H1 (cell line): Measurements from ENCODE around the gene MAOA. TPM values are rescaled to one million over a fixed set of nuclear protein-coding genes. Genes with fewer than 3 reads are reported as not detected.

Experiments used
- CTCF ChIA-PET: fragments of 300-600 bp; sonication (Branson Sonifier 250); formaldehyde crosslinking; loops from one replicate; lab custom pipeline; 2021; ENCODE audit not compliant: partially characterized antibody; lab: Charles Lee
- POLR2A ChIA-PET: fragments of 300-600 bp; sonication (Branson Sonifier 250); formaldehyde crosslinking; loops from one replicate; lab custom pipeline; 2021; ENCODE audit warnings: inconsistent platforms; ENCODE audit not compliant: partially characterized antibody; lab: Charles Lee
- DNase-seq, 2 experiments: peaks; one replicate each; pipeline versions ENCODE4 v3.0.0 to v3.0.0-alpha.2; 2010 to 2022; ENCODE audit warnings: low spot score in 2 of 2, low read depth in 1 of 2, mixed read lengths in 1 of 2
- FAIRE-seq: peaks from 2 replicates; lab custom pipeline; 2011; peaks lifted over from hg19 to GRCh38; lab: Jason Lieb, UNC
- H2AFZ ChIP-seq: 2 replicates; pipeline ENCODE4 v1.8.1; 2012; ENCODE audit warnings: low read length, inconsistent platforms
- H2AK5ac ChIP-seq: 2 replicates; pipeline ENCODE4 v1.6.1; 2013; ENCODE audit warnings: low read depth, low read length
- H2BK120ac ChIP-seq: replicated peaks from 2 replicates; pipeline ENCODE3; 2013; ENCODE audit warnings: low read depth, low read length, inconsistent platforms
- H2BK12ac ChIP-seq: 2 replicates; pipeline ENCODE4 v1.6.1; 2013; ENCODE audit warnings: low read depth, low read length
- H2BK15ac ChIP-seq: 2 replicates; pipeline ENCODE4 v1.6.1; 2013; ENCODE audit warnings: low read length
- H2BK20ac ChIP-seq: 2 replicates; pipeline ENCODE4 v1.6.1; 2013; ENCODE audit warnings: low read length
- H2BK5ac ChIP-seq: 2 replicates; pipeline ENCODE4 v1.6.1; 2013; ENCODE audit warnings: low read depth, low read length
- H3K14ac ChIP-seq: 2 replicates; pipeline ENCODE4 v1.6.1; 2013; ENCODE audit warnings: inconsistent platforms; ENCODE audit not compliant: insufficient read length
- H3K18ac ChIP-seq: 2 replicates; pipeline ENCODE4 v1.6.1; 2013; ENCODE audit warnings: low read length; ENCODE audit errors: extremely low read depth
- H3K23ac ChIP-seq: 2 replicates; pipeline ENCODE4 v1.6.1; 2013; ENCODE audit warnings: inconsistent platforms; ENCODE audit not compliant: insufficient read length
- H3K23me2 ChIP-seq: 2 replicates; pipeline ENCODE4 v1.6.1; 2013; ENCODE audit warnings: low read depth, low read length
- H3K27ac ChIP-seq: 2 replicates; pipeline ENCODE4 v1.6.1; 2011; ENCODE audit warnings: low read depth, low read length, inconsistent platforms
- H3K27me3 ChIP-seq, 4 experiments: replicated peaks in 1 of 4; 1 replicate in 1 of 4; 2 replicates in 3 of 4; pipeline versions ENCODE4 v1.6.1 to v1.8.1; 2011 to 2013; ENCODE audit warnings: low read length in 3 of 4, mild to moderate bottlenecking in 3 of 4, inconsistent platforms in 2 of 4, mixed read lengths in 2 of 4, moderate library complexity in 1 of 4; ENCODE audit not compliant: control insufficient read depth in 3 of 4, insufficient read depth in 3 of 4; ENCODE audit errors: extremely low read depth in 1 of 4
- H3K36me3 ChIP-seq, 4 experiments: 2 replicates each; pipeline versions ENCODE4 v1.6.1 to v1.8.1; 2011 to 2013; ENCODE audit warnings: mild to moderate bottlenecking in 4 of 4, low read length in 3 of 4, moderate library complexity in 2 of 4, control low read depth in 1 of 4, inconsistent platforms in 1 of 4; ENCODE audit not compliant: insufficient read depth in 4 of 4, control insufficient read depth in 2 of 4
- H3K4ac ChIP-seq: replicated peaks from 2 replicates; pipeline ENCODE3; 2013; ENCODE audit warnings: low read length, low read depth, mixed read lengths, inconsistent platforms; ENCODE audit not compliant: insufficient read length
- H3K4me1 ChIP-seq, 4 experiments: replicated peaks in 1 of 4; 1 replicate in 1 of 4; 2 replicates in 3 of 4; pipeline versions ENCODE4 v1.6.1 to v1.8.1; 2011 to 2013; ENCODE audit warnings: low read length in 3 of 4, inconsistent platforms in 2 of 4, mixed read lengths in 1 of 4; ENCODE audit not compliant: insufficient read depth in 4 of 4, control insufficient read depth in 3 of 4
- H3K4me2 ChIP-seq, 2 experiments: 2 replicates each; pipeline versions ENCODE4 v1.6.1 to v1.8.1; 2011 to 2013; ENCODE audit warnings: low read depth in 2 of 2, low read length in 2 of 2, control low read depth in 1 of 2, inconsistent platforms in 1 of 2, mild to moderate bottlenecking in 1 of 2; ENCODE audit not compliant: insufficient read depth in 1 of 2
- H3K4me3 ChIP-seq, 4 experiments: fragments of 200-600, 300-600 bp in 1 of 4; sonication (generic), shearing (Covaris generic), sonication (Bioruptor Twin) in 1 of 4; 2 replicates each; pipeline versions ENCODE4 v1.5.1 to v1.8.1; 2011 to 2016; ENCODE audit warnings: low read length in 4 of 4, low read depth in 3 of 4, control low read depth in 2 of 4, inconsistent platforms in 2 of 4, mild to moderate bottlenecking in 2 of 4, mixed read lengths in 1 of 4, moderate library complexity in 1 of 4; ENCODE audit not compliant: insufficient read depth in 2 of 4; ENCODE audit errors: extremely low read depth in 1 of 4
- H3K56ac ChIP-seq: replicated peaks from 2 replicates; pipeline ENCODE3; 2013; ENCODE audit warnings: low read depth, mild to moderate bottlenecking, mixed read lengths, low read length, inconsistent platforms; ENCODE audit not compliant: insufficient read length
- H3K79me1 ChIP-seq: 2 replicates; pipeline ENCODE4 v1.6.1; 2013; ENCODE audit warnings: low read depth, low read length, control low read depth
- H3K79me2 ChIP-seq, 2 experiments: 2 replicates each; pipeline versions ENCODE4 v1.6.1 to v1.8.1; 2012 to 2013; ENCODE audit warnings: low read length in 2 of 2, mild to moderate bottlenecking in 2 of 2, inconsistent platforms in 1 of 2; ENCODE audit not compliant: insufficient read depth in 2 of 2, control insufficient read depth in 1 of 2
- H3K9ac ChIP-seq, 4 experiments: replicated peaks in 1 of 4; 1 replicate in 1 of 4; 2 replicates in 3 of 4; pipeline versions ENCODE4 v1.6.1 to v1.8.1; 2011 to 2013; ENCODE audit warnings: low read depth in 3 of 4, low read length in 3 of 4, control low read depth in 2 of 4, mild to moderate bottlenecking in 2 of 4, moderate library complexity in 2 of 4, inconsistent platforms in 1 of 4; ENCODE audit errors: extremely low read depth in 1 of 4
- H3K9me3 ChIP-seq, 2 experiments: 2 replicates each; pipeline versions ENCODE4 v1.6.1 to v1.8.1; 2012 to 2013; ENCODE audit warnings: mild to moderate bottlenecking in 2 of 2, moderate library complexity in 2 of 2, control low read depth in 1 of 2, inconsistent platforms in 1 of 2, low read depth in 1 of 2, low read length in 1 of 2, mixed read lengths in 1 of 2; ENCODE audit not compliant: insufficient read depth in 2 of 2
- H4K20me1 ChIP-seq, 2 experiments: replicated peaks in 1 of 2; 2 replicates each; pipeline versions ENCODE3 to v1.8.1; 2011 to 2013; ENCODE audit warnings: inconsistent platforms in 2 of 2, low read length in 2 of 2, mild to moderate bottlenecking in 1 of 2; ENCODE audit not compliant: insufficient read depth in 2 of 2, control insufficient read depth in 1 of 2
- H4K5ac ChIP-seq: 2 replicates; pipeline ENCODE4 v1.6.1; 2013; ENCODE audit warnings: low read length, low read depth, mixed read lengths, inconsistent platforms; ENCODE audit not compliant: insufficient read length
- H4K8ac ChIP-seq: 2 replicates; pipeline ENCODE4 v1.8.0; 2013; ENCODE audit warnings: mild to moderate bottlenecking, moderate library complexity, low read length, inconsistent platforms; ENCODE audit not compliant: insufficient read depth; ENCODE audit errors: extremely low read depth
- H4K91ac ChIP-seq: replicated peaks from 2 replicates; pipeline ENCODE3; 2013; ENCODE audit warnings: low read length, mixed read lengths, inconsistent platforms; ENCODE audit not compliant: insufficient read length
- BCL11A ChIP-seq, 2 experiments: IDR thresholded peaks; one replicate each; pipeline ENCODE4 v1.6.1; 2011; ENCODE audit warnings: low read depth in 2 of 2, low read length in 2 of 2, mild to moderate bottlenecking in 2 of 2
- CHD1 ChIP-seq: IDR thresholded peaks from 2 replicates; pipeline ENCODE4 v1.6.1; 2012; ENCODE audit warnings: low read depth, low read length, improper control_type of control experiment
- CHD2 ChIP-seq: IDR thresholded peaks from 2 replicates; pipeline ENCODE4 v1.6.1; 2012; ENCODE audit warnings: low read length, improper control_type of control experiment
- FOSL1 ChIP-seq: IDR thresholded peaks from 2 replicates; pipeline ENCODE4 v1.6.1; 2011; ENCODE audit warnings: mild to moderate bottlenecking, low read depth, low read length, moderate library complexity; ENCODE audit not compliant: insufficient read depth
- GABPA ChIP-seq: IDR thresholded peaks from 2 replicates; pipeline ENCODE4 v1.6.1; 2011; ENCODE audit warnings: mild to moderate bottlenecking, low read length, moderate library complexity, borderline replicate concordance; ENCODE audit not compliant: insufficient read depth
- HDAC2 ChIP-seq, 2 experiments: fragments of 300-600 bp in 1 of 2; sonication (generic) in 1 of 2; IDR thresholded peaks; 2 replicates each; pipeline ENCODE4 v1.6.1; 2011 to 2012; ENCODE audit warnings: low read depth in 2 of 2, low read length in 2 of 2, mild to moderate bottlenecking in 2 of 2, moderate library complexity in 2 of 2, borderline replicate concordance in 1 of 2, inconsistent platforms in 1 of 2
- MAFK ChIP-seq: IDR thresholded peaks from 2 replicates; pipeline ENCODE4 v1.6.1; 2012; ENCODE audit warnings: low read depth, mild to moderate bottlenecking, improper control_type of control experiment, low read length
- PHF8 ChIP-seq: fragments of 200-600 bp; sonication (generic); conservative IDR thresholded peaks from 2 replicates; pipeline ENCODE4 v1.7.1; 2012; ENCODE audit warnings: low read depth, mild to moderate bottlenecking, inconsistent platforms, low read length, moderate library complexity
- RNF2 ChIP-seq: fragments of 200-900, 300-1000 bp; sonication (generic); IDR thresholded peaks from 2 replicates; pipeline ENCODE4 v1.7.1; 2016; ENCODE audit warnings: borderline replicate concordance, low read depth, mild to moderate bottlenecking, antibody characterized with exemption, low read length; ENCODE audit not compliant: poor library complexity, severe bottlenecking; ENCODE audit errors: missing control alignments
- SAP30 ChIP-seq: fragments of 300-600 bp; sonication (generic); IDR thresholded peaks from 2 replicates; pipeline ENCODE4 v1.7.1; 2012; ENCODE audit warnings: low read length, moderate library complexity, mild to moderate bottlenecking, inconsistent platforms; ENCODE audit not compliant: insufficient read depth, insufficient replicate concordance
- TAF7 ChIP-seq: optimal IDR thresholded peaks from 2 replicates; pipeline ENCODE3; 2011; ENCODE audit warnings: low read depth, mild to moderate bottlenecking, inconsistent platforms, low read length, moderate library complexity, borderline replicate concordance
- TEAD4 ChIP-seq: IDR thresholded peaks from 2 replicates; pipeline ENCODE4 v1.6.1; 2012; ENCODE audit warnings: low read depth, low read length, inconsistent platforms, mixed read lengths
- YY1 ChIP-seq: IDR thresholded peaks from 2 replicates; pipeline ENCODE4 v1.6.1; 2011; ENCODE audit warnings: low read depth, mild to moderate bottlenecking, low read length
- WGBS, 2 experiments: shearing (Covaris generic) in 1 of 2; methylation state at CpG; one replicate each; pipeline versions ENCODE4 v1.1.6 to v1.1.7; 2013 to 2015; ENCODE audit warnings: low lambda C conversion rate in 2 of 2, mixed read lengths in 2 of 2, inconsistent platforms in 1 of 2, low coverage in 1 of 2, missing lambda C conversion rate in 1 of 2; ENCODE audit not compliant: insufficient replicate concordance in 2 of 2, insufficient coverage in 1 of 2, insufficient read length in 1 of 2; ENCODE audit errors: extremely low coverage in 1 of 2, missing lambda C conversion rate in 1 of 2; 5-methylcytosine and 5-hydroxymethylcytosine counted together
- polyA plus RNA-seq, 7 experiments: library from polyadenylated mRNA; depleted of rRNA in 3 of 7; stranded (reverse) in 5 of 7; unstranded in 2 of 7; fragments of >200 nt in 5 of 7; fragments of 200-250 nt in 2 of 7; gene quantifications; 1 replicate in 5 of 7; 2 replicates in 1 of 7; 4 replicates in 1 of 7; pipeline versions ENCODE4 v1.2.1 to v1.2.3, GENCODE V29; 2011 to 2013; ENCODE audit warnings: missing spikeins in 2 of 7, mixed read lengths in 2 of 7
- total RNA-seq: library from RNA; stranded (reverse); fragmentation: NEBNext Ultra II Directional; extraction: Animal tissue kit (Norgen Biotek cat#: 25700); gene quantifications from 2 replicates; pipeline ENCODE4 v1.2.1, GENCODE V29; 2021

Gene MAOA
- total and polyA plus RNA-seq, 2 of the 8 experiments (the other 6 are each of a cell fraction or from before 2014, with no cell fraction given): 2.6 to 8.2 TPM

- Histone ChIP-seq H3K9me3 (no peaks in the 10 kb centered on the region), H3K23ac (no peak overlapping the region), H3K14ac (no peak overlapping the region), H3K23me2 (no peaks in the 10 kb centered on the region), H3K79me1 (no peaks in the 10 kb centered on the region), H3K4ac (no peak overlapping the region), H3K27me3 (no peaks in the 10 kb centered on the region), H3K4me3 (no peak overlapping the region), H2BK120ac (no peak overlapping the region), H3K79me2 (no peaks in the 10 kb centered on the region), H2BK12ac (no peak overlapping the region), H3K4me2 (no peak overlapping the region), H4K8ac (no peak overlapping the region), H4K20me1 (no peaks in the 10 kb centered on the region), H3K9ac (no peak overlapping the region), H2BK20ac (no peak overlapping the region), H2AFZ (no peak overlapping the region), H3K27ac (no peak overlapping the region), H2BK5ac (no peak overlapping the region), H3K18ac (no peak overlapping the region), H3K4me1 (no peaks in the 10 kb centered on the region), H3K36me3 (no peaks in the 10 kb centered on the region), H2BK15ac (no peak overlapping the region), H4K5ac (no peak overlapping the region), H4K91ac (no peak overlapping the region), H2AK5ac (no peak overlapping the region), H3K56ac (no peak overlapping the region)
- CTCF ChIA-PET: interaction anchor here (0.6 kb wide), 1 partner anchor 120 kb away, joined by 3 read pairs; no protein-coding TSS in a partner anchor
- POLR2A ChIA-PET: no interaction called here
- 94% methylated on average over 4 of the region's 4 CpGs; no CpG with 5 or more reads in 1 of the 2 experiments for WGBS, 2 experiments
- no peak for DNase-seq
- no peak for FAIRE-seq
- TF ChIP-seq TEAD4 (no peak), PHF8 (no peak), SAP30 (no peak), GABPA (no peak), RNF2 (no peak), FOSL1 (no peak), TAF7 (no peak), MAFK (no peak), CHD1 (no peak), CHD2 (no peak), YY1 (no peak), BCL11A (IDR thresholded peaks at IDR 0.05; ENCODE audit: low read depth in 2 of 2, low read length in 2 of 2) (no peak), HDAC2 (IDR thresholded peaks at IDR 0.05; ENCODE audit: borderline replicate concordance in 1 of 2, low read depth in 2 of 2, low read length in 2 of 2) (no peak)
These were observed 47.2 kb downstream of the MAOA start for GRCh38 chrX:43703211-43703791.
